HG03571 (cell line): ENCODE data around the gene CTU2.

Experiments
- ATAC-seq: cut with Tn5 transposase; IDR thresholded peaks from one replicate; pipeline ENCODE4 v1.9.1; 2021; ENCODE audit not compliant: unreplicated experiment

Gene CTU2

DNA sequence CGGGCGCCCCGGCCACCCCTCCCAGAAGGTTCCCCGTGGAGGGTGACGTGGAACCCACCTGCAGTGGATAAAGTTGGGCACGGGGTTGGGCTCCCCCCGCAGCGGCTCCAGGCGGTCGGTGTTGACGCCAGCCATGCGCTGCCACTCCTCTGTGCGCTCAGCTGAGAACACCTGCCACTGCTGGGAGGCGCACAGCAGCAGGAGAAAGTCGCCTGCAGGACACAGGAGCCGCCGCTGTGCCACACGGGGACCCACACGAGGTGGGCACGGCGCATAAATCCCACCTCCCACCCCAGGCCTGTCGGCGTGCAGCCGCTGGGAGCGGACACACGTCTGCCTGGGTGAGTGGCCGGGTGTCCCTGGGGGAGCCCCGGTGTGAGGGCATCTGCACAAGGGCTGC is 20.7 kb downstream of the CTU2 start:
- ATAC-seq: no peak

DNA sequence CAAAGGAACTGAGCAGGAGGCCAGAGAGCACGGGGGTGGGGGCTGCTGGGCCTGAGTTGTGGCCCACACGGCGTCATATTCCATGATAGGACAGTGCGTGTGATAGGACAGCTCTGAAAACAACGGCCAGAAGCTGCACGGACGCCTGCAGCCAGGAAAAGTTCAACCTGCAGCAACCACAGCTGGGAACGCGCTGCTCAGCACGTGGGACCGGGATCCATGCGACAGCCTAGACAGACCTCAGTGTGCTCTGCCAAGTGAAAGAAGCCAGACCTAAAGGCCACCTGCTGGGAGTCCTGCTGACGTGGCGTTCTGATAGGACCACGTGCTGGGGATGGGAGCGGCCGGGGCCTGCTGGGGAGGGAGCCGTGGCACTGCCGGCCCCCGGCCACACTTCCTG is 21.6 kb downstream of the CTU2 start:
- no peak for ATAC-seq

DNA sequence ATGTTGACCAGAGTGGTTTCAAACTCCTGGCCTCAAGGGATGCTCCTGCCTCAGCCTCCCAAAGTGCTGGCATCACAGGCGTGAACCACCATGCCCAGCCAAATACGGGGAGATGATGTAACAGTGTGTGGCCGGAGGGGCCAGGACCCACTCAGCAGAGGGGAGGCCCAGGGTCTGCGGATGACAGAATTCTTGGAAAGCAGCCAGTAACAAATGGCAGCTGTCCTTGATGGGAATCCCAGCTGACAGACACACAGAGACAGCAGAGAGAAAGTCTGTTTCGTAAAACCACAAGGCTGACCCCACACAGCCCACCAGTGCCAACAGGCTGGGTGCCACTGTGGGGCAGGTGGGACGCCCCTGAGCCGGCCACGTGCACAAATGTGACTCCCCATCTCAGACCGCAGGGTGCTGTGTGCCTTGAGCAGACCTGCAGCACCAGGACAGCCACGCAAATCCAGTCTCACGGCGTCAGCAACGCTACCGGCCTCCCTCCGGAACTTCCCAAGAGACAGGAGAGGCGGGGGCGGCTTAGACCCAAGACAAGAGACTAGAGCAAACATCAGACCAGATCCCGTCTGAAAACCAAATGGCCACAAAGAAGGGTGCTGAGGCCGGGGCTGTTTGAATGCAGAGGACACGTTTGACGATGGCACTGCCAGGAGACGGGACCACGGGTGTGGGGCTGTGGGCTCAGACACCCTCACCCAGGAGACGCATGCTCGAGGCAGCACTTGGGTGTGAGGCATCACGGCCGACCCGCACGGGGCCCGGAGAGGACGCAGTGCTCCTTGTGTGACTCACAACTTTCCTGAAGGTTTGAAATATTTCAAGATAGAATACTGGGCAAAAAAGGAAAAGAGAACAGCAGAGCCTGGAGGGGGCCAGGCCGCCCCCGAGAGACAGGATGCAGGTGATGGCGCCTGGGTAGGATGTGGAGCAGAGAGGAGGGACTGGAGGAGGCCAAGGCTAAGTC is 24.6 kb downstream of the CTU2 start:
- no peak for ATAC-seq

- ATAC-seq: no peak
Measured at GRCh38 chr16:88731699-88732098, 25.4 kb downstream of the CTU2 start.

DNA sequence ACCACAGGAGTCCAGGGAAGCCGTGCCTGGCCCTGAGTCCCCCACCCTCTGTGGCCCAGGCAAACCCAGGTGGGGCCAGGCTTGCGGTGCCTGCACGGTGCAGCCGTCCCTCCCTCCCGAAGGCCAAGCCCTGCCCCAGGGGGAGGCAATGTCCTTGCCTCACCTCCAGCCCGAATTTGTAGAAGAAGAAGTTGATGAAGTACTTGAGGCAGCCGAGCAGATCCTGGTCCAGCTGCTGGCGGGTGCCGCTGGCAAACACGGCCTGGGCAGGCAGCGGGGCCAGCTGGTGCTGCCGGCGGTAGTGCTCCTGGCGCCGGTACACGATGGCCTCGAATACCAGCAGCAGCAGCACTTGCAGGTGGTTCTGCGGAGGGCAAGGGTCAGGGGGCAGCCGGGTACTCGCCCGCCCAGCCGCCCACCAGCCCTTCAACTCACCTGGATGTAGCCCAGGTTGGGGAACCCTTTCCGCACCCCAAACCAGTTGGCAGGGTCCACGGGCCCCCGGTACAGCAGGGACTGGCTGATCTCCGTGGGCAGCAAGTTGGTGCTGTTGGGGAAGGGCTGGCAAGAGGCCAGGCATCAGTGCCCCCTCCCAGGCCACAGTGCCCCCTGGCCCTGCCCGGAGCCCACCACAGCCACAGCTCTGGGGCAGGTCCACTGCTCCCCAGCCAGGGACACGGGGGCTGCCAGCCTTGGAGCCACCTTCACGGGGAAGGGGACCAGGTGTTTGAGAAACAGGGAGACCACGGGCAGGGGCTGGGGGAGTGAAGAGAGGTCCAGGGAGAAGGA is 26.1 kb downstream of the CTU2 start:
- no peak for ATAC-seq

GRCh38 chr16:88732961-88733294 is 26.6 kb downstream of the CTU2 start:
- ATAC-seq: no peak

DNA sequence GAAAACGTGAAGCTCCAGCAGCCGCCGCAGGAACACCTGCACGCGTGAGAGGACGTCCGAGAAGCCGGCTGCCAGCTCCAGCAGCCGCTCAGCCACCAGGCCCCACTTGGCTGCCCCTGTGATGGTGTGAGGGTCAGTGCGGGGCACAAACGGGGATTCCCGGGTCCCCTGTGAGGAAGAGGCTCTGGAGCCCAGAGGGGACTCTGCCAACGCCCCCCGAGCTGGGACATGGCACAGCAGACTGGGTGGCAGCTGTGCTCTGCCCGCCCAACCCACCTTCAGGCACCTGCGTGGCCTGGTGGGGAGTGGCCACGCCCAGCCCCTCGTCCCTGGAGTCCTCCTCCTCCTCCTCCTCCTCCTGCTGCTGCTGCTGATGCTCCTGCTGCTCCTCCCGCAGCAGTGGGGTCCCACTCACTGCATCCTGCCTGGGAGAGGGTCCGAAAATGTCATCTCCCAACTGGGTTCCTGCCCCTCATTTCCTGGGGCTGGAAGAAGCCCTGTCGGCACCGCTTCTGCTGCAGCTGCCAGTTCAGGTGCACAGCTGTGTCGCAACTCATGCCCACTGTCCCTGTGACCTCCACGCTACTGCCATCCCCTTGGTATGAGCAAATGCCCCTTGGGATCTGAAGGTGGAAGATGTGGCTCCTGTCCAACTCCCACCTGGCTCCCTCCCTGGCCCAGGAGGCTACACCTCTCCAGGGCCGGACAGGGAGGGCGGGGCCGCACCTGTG is 27.5 kb downstream of the CTU2 start:
- ATAC-seq: no peak

GRCh38 chr16:88734361-88734728 is 28.0 kb downstream of the CTU2 start:
- no peak for ATAC-seq

GRCh38 chr16:88735121-88735520 is 28.8 kb downstream of the CTU2 start:
- ATAC-seq: no peak

DNA sequence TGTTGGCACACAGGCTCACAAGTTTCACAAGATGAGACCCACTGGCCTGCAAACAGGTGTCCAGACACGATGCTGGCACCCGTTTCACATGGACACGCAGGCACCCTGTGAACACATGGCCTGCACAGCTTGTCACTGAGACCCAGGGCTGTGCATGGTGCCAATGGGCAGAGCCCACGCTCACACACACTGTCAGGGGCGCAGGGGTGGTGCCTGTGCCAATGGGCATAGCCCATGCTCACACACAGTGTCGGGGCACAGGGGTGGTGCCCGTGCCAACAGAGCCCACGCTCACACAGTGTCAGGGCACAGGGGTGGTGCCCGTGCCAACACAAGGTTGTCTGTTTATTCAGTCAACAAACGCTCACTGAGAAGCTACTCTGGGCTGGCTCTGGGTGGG is 29.3 kb downstream of the CTU2 start:
- ATAC-seq: no peak

DNA sequence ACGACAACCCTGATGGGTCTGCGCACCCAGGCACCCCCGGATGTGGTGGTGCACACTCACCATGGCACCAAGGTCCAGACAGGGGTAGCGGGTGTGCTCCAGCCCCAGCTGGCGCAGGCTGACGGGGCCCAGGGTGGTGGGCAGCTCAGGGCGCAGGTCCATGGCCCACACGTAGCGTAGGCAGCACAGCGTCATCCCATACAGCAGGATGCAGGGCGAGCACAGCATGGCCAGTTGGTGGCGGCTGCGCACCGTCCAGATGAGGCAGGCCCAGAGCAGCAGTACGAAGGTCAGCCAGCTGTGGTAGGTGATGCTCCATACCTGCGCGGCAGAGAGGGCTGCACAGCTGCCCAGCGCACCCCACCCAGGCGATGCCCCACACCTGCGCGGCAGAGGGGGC is 29.8 kb downstream of the CTU2 start:
- no peak for ATAC-seq

- ATAC-seq: no peak
Measured at GRCh38 chr16:88736496-88736895, 30.2 kb downstream of the CTU2 start.

- no peak for ATAC-seq
Measured at GRCh38 chr16:88737298-88738150, 31.2 kb downstream of the CTU2 start.

DNA sequence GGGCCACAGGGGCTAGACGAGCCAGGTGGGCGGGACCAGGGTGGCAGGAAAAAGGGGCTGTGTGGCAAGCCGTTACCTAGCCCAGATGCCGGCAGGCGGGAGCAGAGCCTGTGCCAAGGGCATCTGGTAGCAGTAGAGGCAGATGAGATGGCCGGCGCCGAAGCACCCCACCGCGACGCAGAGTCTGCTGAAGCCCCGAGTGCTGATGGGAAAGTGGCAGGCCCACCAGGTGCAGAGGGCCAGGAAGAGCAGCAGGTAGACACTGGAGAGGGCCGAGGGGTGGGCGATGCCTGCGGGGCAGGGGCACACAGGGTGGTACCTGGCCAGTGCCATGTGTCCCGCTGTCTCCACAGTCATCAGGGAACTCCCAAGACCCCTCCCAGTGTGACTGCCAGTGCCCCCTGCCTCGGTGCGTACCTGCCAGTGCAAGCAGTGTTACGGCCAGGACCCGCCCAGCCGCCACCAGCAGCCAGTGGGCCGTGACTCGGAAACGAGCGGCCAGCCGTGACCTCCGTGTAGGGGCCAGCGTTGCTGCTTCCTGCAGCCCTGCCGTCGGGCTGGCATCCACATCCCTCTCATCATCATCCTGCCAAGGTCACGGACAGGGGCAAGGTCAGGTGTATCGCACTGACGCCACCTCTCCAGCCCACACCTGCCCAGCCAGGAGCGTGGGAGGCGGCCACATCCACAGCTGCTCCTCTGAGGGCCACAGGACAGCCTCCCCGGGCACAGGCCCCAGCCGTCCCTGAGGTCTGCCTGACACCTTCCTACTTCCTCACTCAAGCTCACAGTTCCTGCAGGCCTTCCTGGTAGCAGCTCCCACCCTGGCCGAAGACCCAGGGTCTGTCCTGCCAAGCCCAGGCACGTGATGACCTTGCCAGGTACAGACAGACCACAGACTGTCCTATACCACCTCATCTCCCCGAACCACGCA is 32.1 kb downstream of the CTU2 start:
- ATAC-seq: no peak

DNA sequence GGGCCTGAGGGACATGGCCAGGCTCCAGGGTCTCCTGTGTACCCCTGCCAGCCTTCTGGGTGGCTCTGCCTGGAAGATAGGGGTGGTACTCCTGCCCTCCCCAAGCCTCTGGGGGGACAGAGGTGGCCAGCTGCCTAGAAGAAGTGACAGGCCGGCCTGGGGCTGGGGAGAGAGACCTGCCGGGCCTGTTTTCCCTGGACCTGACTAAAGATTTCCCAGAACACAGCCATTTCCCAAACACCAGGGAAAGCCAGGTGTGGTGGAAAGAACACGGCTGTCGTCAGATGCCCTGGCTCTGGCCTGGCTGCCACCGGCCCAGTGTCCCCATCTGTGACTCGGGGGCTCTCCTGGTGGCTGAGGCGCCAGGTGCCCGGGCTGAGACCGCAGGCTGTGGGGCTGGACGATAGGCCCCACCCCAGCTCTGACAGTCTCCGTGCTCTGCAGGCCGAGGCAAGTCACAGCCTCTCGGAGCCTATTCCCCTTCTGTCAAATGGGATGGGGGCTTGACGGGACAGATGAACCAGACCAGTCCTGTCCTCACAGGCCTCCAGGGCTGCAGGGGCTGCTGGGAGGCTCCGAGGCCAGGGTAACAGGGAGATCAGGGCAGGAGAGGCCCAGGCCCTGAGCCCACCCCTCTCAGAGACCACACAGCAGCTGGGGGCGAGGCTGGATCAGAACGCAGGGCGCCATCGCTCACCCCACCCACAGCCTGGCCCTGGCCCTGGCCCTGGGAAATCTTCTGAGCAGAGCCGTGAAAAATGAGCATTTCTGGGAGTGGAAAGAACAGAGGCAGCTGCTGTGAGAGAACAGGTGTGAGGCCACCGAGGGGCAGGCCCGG is 33.1 kb downstream of the CTU2 start:
- ATAC-seq: no peak

- no peak for ATAC-seq
Measured at GRCh38 chr16:88739977-88740726, 33.8 kb downstream of the CTU2 start.

- ATAC-seq: no peak
Measured at GRCh38 chr16:88740727-88741055, 34.4 kb downstream of the CTU2 start.

GRCh38 chr16:88741368-88741767 is 35.1 kb downstream of the CTU2 start:
- no peak for ATAC-seq
